GM18951 (cell line): Measurements from ENCODE around the gene ZGPAT.
"Not testable (repeated sequence)": the region's sequence is repeated elsewhere in the genome, so short reads cannot be mapped to it uniquely, and the experiment has no call there.

Experiments used
- POLR2A ChIP-seq: IDR thresholded peaks from 4 replicates; pipeline ENCODE4 v1.6.1; 2011; ENCODE audit warnings: mild to moderate bottlenecking; ENCODE audit not compliant: insufficient read length, insufficient read depth; ENCODE audit errors: extremely low read depth
- in situ Hi-C: fragments of 300-500 bp; cut with MboI; formaldehyde crosslinking; loops from one replicate; pipeline ENCODE4 v1.12.0; 2022; ENCODE audit warnings: low sequenced_read_pairs, mixed read lengths, inconsistent platforms; ENCODE audit not compliant: unreplicated experiment

ZGPAT gene

GRCh38 chr20:63668351-63668750, 39.5 kb upstream of the ZGPAT start:
- in situ Hi-C loops, result no loop called here
- TF ChIP-seq POLR2A, result no peak

GRCh38 chr20:63671695-63672094, 36.1 kb upstream of the ZGPAT start:
- in situ Hi-C loops, result not testable (repeated sequence)

- in situ Hi-C loops, result no loop called here
Observed at GRCh38 chr20:63672666-63673065, 35.2 kb upstream of the ZGPAT start.

GRCh38 chr20:63673951-63674350, 33.9 kb upstream of the ZGPAT start:
- in situ Hi-C loops, result no loop called here
- no peak for TF ChIP-seq POLR2A

More at GRCh38 chr20:63672666-63673065, 35.2 kb upstream of the ZGPAT start:
- no peak for TF ChIP-seq POLR2A

- TF ChIP-seq POLR2A, result no peak
- in situ Hi-C loops, result no loop called here
Observed at GRCh38 chr20:63675681-63676368, 32.0 kb upstream of the ZGPAT start.

GRCh38 chr20:63678071-63678470, 29.8 kb upstream of the ZGPAT start:
- TF ChIP-seq POLR2A, result no peak
- in situ Hi-C loops, result no loop called here

- TF ChIP-seq POLR2A, result no peak
- in situ Hi-C loops, result no loop called here
Observed at GRCh38 chr20:63678667-63679465, 29.0 kb upstream of the ZGPAT start.

GRCh38 chr20:63679799-63680305, 28.0 kb upstream of the ZGPAT start:
- in situ Hi-C loops, result no loop called here
- TF ChIP-seq POLR2A, result no peak

- no peak for TF ChIP-seq POLR2A
- in situ Hi-C loops, result no loop called here
Observed at GRCh38 chr20:63680427-63680826, 27.4 kb upstream of the ZGPAT start.

GRCh38 chr20:63680857-63681608, 26.8 kb upstream of the ZGPAT start:
- no peak for TF ChIP-seq POLR2A
- in situ Hi-C loops, result no loop called here

GRCh38 chr20:63681609-63682142, 26.2 kb upstream of the ZGPAT start:
- no peak for TF ChIP-seq POLR2A
- in situ Hi-C loops, result no loop called here

- TF ChIP-seq POLR2A, result no peak
- in situ Hi-C loops, result no loop called here
Observed at GRCh38 chr20:63682384-63683139, 25.3 kb upstream of the ZGPAT start.
